Mesenchymal stem cell (in vitro differentiated cells and primary cell): ENCODE measurements around the gene TPST2. TPM values are rescaled to one million over a fixed set of nuclear protein-coding genes. Genes with fewer than 3 reads are reported as not detected.

Experiments used
- DNase-seq: peaks from one replicate; pipeline ENCODE4 v3.0.0-alpha.2; 2013
- H2AFZ ChIP-seq: one replicate; pipeline ENCODE4 v1.6.1; 2013; ENCODE audit warnings: low read depth, mild to moderate bottlenecking, control low read depth, inconsistent platforms, low read length, moderate library complexity
- H2AK5ac ChIP-seq: 2 replicates; pipeline ENCODE4 v1.6.1; 2013; ENCODE audit warnings: low read length, moderate library complexity, mild to moderate bottlenecking, inconsistent platforms; ENCODE audit not compliant: severe bottlenecking
- H2BK120ac ChIP-seq: one replicate; pipeline ENCODE4 v1.6.1; 2013; ENCODE audit warnings: low read depth, mild to moderate bottlenecking, inconsistent platforms, low read length, moderate library complexity
- H2BK12ac ChIP-seq, 2 experiments: one replicate each; pipeline ENCODE4 v1.6.1; 2013; ENCODE audit warnings: inconsistent platforms in 2 of 2, low read length in 2 of 2, mild to moderate bottlenecking in 2 of 2, moderate library complexity in 2 of 2, control low read depth in 1 of 2
- H2BK15ac ChIP-seq: one replicate; pipeline ENCODE4 v1.6.1; 2013; ENCODE audit warnings: mild to moderate bottlenecking, low read depth, inconsistent platforms; ENCODE audit not compliant: poor library complexity, severe bottlenecking
- H2BK5ac ChIP-seq: 2 replicates; pipeline ENCODE4 v1.6.1; 2013; ENCODE audit warnings: low read depth, mild to moderate bottlenecking, low read length, control low read depth, inconsistent platforms; ENCODE audit not compliant: poor library complexity, severe bottlenecking
- H3K14ac ChIP-seq, 2 experiments: one replicate each; pipeline ENCODE4 v1.6.1; 2013; ENCODE audit warnings: inconsistent platforms in 2 of 2, low read length in 2 of 2, control low read depth in 1 of 2, mild to moderate bottlenecking in 1 of 2, moderate library complexity in 1 of 2
- H3K18ac ChIP-seq, 2 experiments: one replicate each; pipeline ENCODE4 v1.6.1; 2013; ENCODE audit warnings: inconsistent platforms in 2 of 2, low read length in 2 of 2, control low read depth in 1 of 2, low read depth in 1 of 2, mild to moderate bottlenecking in 1 of 2
- H3K23ac ChIP-seq, 2 experiments: one replicate each; pipeline ENCODE4 v1.6.1; 2013; ENCODE audit warnings: inconsistent platforms in 2 of 2, low read length in 2 of 2, mild to moderate bottlenecking in 2 of 2, moderate library complexity in 2 of 2, control low read depth in 1 of 2
- H3K27ac ChIP-seq: 2 replicates; pipeline ENCODE4 v1.5.1; 2013; ENCODE audit warnings: mild to moderate bottlenecking, moderate library complexity, low read length, control low read depth, inconsistent platforms; ENCODE audit not compliant: poor library complexity, severe bottlenecking
- H3K27me3 ChIP-seq, 2 experiments: 2 replicates each; pipeline versions ENCODE4 v1.6.1 to v1.7.0; 2013; ENCODE audit warnings: low read length in 2 of 2, mild to moderate bottlenecking in 2 of 2, moderate library complexity in 2 of 2, control low read depth in 1 of 2, inconsistent platforms in 1 of 2; ENCODE audit not compliant: control insufficient read depth in 1 of 2, insufficient read depth in 1 of 2
- H3K36me3 ChIP-seq, 2 experiments: 2 replicates each; pipeline versions ENCODE4 v1.6.1 to v1.7.0; 2013; ENCODE audit warnings: low read length in 2 of 2, control low read depth in 1 of 2, inconsistent platforms in 1 of 2, low read depth in 1 of 2, mild to moderate bottlenecking in 1 of 2; ENCODE audit not compliant: insufficient read depth in 2 of 2, control insufficient read depth in 1 of 2
- H3K4ac ChIP-seq, 2 experiments: one replicate each; pipeline ENCODE4 v1.6.1; 2013; ENCODE audit warnings: inconsistent platforms in 2 of 2, low read length in 2 of 2, mild to moderate bottlenecking in 2 of 2, moderate library complexity in 2 of 2, control low read depth in 1 of 2, low read depth in 1 of 2
- H3K4me1 ChIP-seq: 2 replicates; pipeline ENCODE4 v1.6.1; 2013; ENCODE audit warnings: low read depth, low read length, control low read depth; ENCODE audit not compliant: control insufficient read depth, insufficient read depth
- H3K4me2 ChIP-seq: 2 replicates; pipeline ENCODE4 v1.6.1; 2013; ENCODE audit warnings: low read length, mild to moderate bottlenecking, inconsistent platforms; ENCODE audit not compliant: poor library complexity, severe bottlenecking
- H3K4me3 ChIP-seq, 2 experiments: 2 replicates each; pipeline versions ENCODE4 v1.5.1 to v1.7.0; 2013; ENCODE audit warnings: low read length in 2 of 2, mild to moderate bottlenecking in 2 of 2, control low read depth in 1 of 2, low read depth in 1 of 2; ENCODE audit not compliant: insufficient read depth in 1 of 2
- H3K79me1 ChIP-seq: replicated peaks from 2 replicates; pipeline ENCODE4 v1.6.1; 2013; ENCODE audit warnings: mild to moderate bottlenecking, control low read depth, low read length, inconsistent platforms; ENCODE audit not compliant: poor library complexity, severe bottlenecking
- H3K9ac ChIP-seq: 2 replicates; pipeline ENCODE4 v1.7.0; 2013; ENCODE audit warnings: mild to moderate bottlenecking, low read length, moderate library complexity
- H3K9me3 ChIP-seq: 2 replicates; pipeline ENCODE4 v1.7.0; 2013; ENCODE audit warnings: mild to moderate bottlenecking, low read length; ENCODE audit not compliant: control insufficient read depth
- H4K8ac ChIP-seq: one replicate; pipeline ENCODE4 v1.6.1; 2013; ENCODE audit warnings: inconsistent platforms, mild to moderate bottlenecking, low read length, moderate library complexity
- H4K91ac ChIP-seq: one replicate; pipeline ENCODE4 v1.6.1; 2013; ENCODE audit warnings: mild to moderate bottlenecking, low read length, inconsistent platforms
- whole genome bisulfite sequencing: methylation state at CpG from one replicate; pipeline ENCODE4 v1.1.7; 2013; ENCODE audit warnings: mixed read lengths; 5-methylcytosine and 5-hydroxymethylcytosine counted together
- polyA plus RNA-seq, 2 experiments: library from polyadenylated mRNA; stranded (reverse); fragments of 200-250 nt; gene quantifications; one replicate each; pipeline ENCODE4 v1.2.3, GENCODE V29; 2013

The TPST2 gene
- polyA plus RNA-seq (2013, experiment 1 of 2): 15.3 TPM
- polyA plus RNA-seq (2013, experiment 2 of 2): 16.3 TPM

GRCh38 chr22:26589845-26590736 lies at the start of gene TPST2:
TPST2 (minus strand) TSS chr22:26590132; CDS start chr22:26541630, 48,502 bp downstream.
- DNase-seq: peak; percentile 74
- Histone ChIP-seq H2BK120ac (peak within 1 kb of the TSS; percentile 81), H3K36me3 (no peaks in the 10 kb centered on the region), H3K23ac (peak within 1 kb of the TSS in 1 of 2 experiments; percentile 40), H2BK12ac (no peak within 1 kb of the TSS), H3K79me1 (peaks cover 11% of the 10 kb centered on the region), H3K27me3 (peaks cover 4 to 28% of the 10 kb centered on the region in 2 experiments), H2BK15ac (no peak within 1 kb of the TSS), H3K4ac (peak within 1 kb of the TSS; percentile 17 to 78), H3K9me3 (peaks cover 3% of the 10 kb centered on the region), H4K8ac (peak within 1 kb of the TSS; percentile 91), H3K4me2 (peak within 1 kb of the TSS; percentile 99), H3K27ac (no peak within 1 kb of the TSS), H3K9ac (peak within 1 kb of the TSS; percentile 87), H3K14ac (no peak within 1 kb of the TSS), H2AFZ (peak within 1 kb of the TSS; percentile 62), H3K4me1 (peaks cover 10% of the 10 kb centered on the region), H2BK5ac (no peak within 1 kb of the TSS), H3K18ac (peak within 1 kb of the TSS; percentile 73 to 98), H2AK5ac (no peak within 1 kb of the TSS), H4K91ac (peak within 1 kb of the TSS; percentile 32), H3K4me3 (peak within 1 kb of the TSS; percentile 84 to 89)
- 9% methylated on average over 39 of the region's 72 CpGs for WGBS

DNA sequence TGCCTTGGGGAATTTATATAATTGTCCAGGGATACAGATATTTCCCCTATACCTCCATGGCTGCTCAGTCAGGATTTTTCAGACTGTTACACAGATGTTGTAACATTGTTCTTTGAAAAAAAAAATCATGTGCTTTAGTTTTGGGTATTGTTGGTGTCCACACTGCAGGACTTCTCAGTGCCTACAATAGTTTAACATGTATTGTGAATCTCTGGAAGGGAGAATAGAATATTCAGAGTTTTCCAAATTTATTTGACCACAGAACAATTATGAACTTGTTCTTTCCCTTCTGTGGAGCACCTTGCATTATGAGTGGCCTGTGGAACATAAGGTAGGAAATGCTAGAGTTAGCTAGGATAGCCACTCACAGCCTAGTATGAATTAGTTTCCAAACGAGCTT lies 46.4 kb upstream of the TPST2 start:
- no peak overlapping the region for H4K8ac ChIP-seq
- no peaks in the 10 kb centered on the region for H3K36me3 ChIP-seq
- no peaks in the 10 kb centered on the region for H3K79me1 ChIP-seq
- no peak overlapping the region for H2AFZ ChIP-seq
- H2BK5ac ChIP-seq: no peak overlapping the region
- no peak for DNase-seq
- H2BK12ac ChIP-seq: no peak overlapping the region
- H3K9me3 ChIP-seq: no peaks in the 10 kb centered on the region
- H3K9ac ChIP-seq: no peak overlapping the region
- no peak overlapping the region for H3K23ac ChIP-seq
- no peak overlapping the region for H3K18ac ChIP-seq
- no peak overlapping the region for H3K4ac ChIP-seq
- H3K4me1 ChIP-seq: no peaks in the 10 kb centered on the region
- H3K4me3 ChIP-seq: no peak overlapping the region
- no peak overlapping the region for H4K91ac ChIP-seq
- no peak overlapping the region for H3K4me2 ChIP-seq
- no peak overlapping the region for H2BK15ac ChIP-seq
- 42% methylated on average over 1 of the region's 1 CpG for WGBS
- no peak overlapping the region for H3K27ac ChIP-seq
- H2AK5ac ChIP-seq: no peak overlapping the region
- H3K27me3 ChIP-seq: peaks cover 9 to 56% of the 10 kb centered on the region in 2 experiments
- H2BK120ac ChIP-seq: no peak overlapping the region
- H3K14ac ChIP-seq: no peak overlapping the region

DNA sequence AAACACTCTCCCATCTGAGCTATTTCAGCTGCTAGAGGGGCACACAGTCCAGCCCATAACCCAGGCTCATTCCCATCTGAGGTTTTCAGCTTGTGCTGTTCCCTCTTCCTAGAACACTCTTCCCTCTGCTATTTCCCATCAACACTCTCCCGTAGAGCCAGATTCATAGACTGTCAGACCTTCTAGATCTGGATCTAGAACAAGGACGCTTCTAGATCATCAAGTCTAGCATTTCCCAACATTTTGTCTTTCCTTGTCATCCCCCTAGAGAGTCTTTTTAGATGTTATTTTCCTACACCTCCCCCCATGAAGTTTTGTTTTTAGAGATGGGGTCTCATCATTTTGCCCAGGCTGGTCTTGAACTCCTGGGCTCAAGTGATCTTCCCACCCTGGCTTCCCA lies 45.2 kb upstream of the TPST2 start:
- no peaks in the 10 kb centered on the region for H3K4me1 ChIP-seq
- no peak overlapping the region for H2AK5ac ChIP-seq
- no peak overlapping the region for H3K4me2 ChIP-seq

GRCh38 chr22:26634189-26634588 lies 44.3 kb upstream of the TPST2 start:
- H2BK5ac ChIP-seq: no peak overlapping the region
- no peaks in the 10 kb centered on the region for H3K9me3 ChIP-seq
- no peak overlapping the region for H2BK120ac ChIP-seq
- H3K23ac ChIP-seq: no peak overlapping the region
- H3K4me2 ChIP-seq: no peak overlapping the region
- H3K27me3 ChIP-seq: peaks cover 9 to 36% of the 10 kb centered on the region in 2 experiments
- H2AFZ ChIP-seq: no peak overlapping the region
- no peaks in the 10 kb centered on the region for H3K36me3 ChIP-seq
- no peak overlapping the region for H3K14ac ChIP-seq
- WGBS: no CpG with 5 or more reads among the region's 3 CpGs
- H4K8ac ChIP-seq: no peak overlapping the region
- H3K4ac ChIP-seq: no peak overlapping the region
- no peak overlapping the region for H3K18ac ChIP-seq
- H2BK12ac ChIP-seq: no peak overlapping the region
- no peak overlapping the region for H3K4me3 ChIP-seq
- H4K91ac ChIP-seq: no peak overlapping the region
- no peak overlapping the region for H2AK5ac ChIP-seq
- no peaks in the 10 kb centered on the region for H3K79me1 ChIP-seq
- H2BK15ac ChIP-seq: no peak overlapping the region
- no peak for DNase-seq
- H3K4me1 ChIP-seq: no peaks in the 10 kb centered on the region
- H3K9ac ChIP-seq: no peak overlapping the region
- no peak overlapping the region for H3K27ac ChIP-seq

More for the DNA sequence above, 45.2 kb upstream of the TPST2 start:
- no peak for DNase-seq
- no peak overlapping the region for H3K27ac ChIP-seq
- no peak overlapping the region for H4K8ac ChIP-seq
- no peak overlapping the region for H3K18ac ChIP-seq
- H4K91ac ChIP-seq: no peak overlapping the region
- H3K27me3 ChIP-seq: peaks cover 9 to 44% of the 10 kb centered on the region in 2 experiments
- H3K79me1 ChIP-seq: no peaks in the 10 kb centered on the region
- H2BK5ac ChIP-seq: no peak overlapping the region
- no peaks in the 10 kb centered on the region for H3K9me3 ChIP-seq
- no peak overlapping the region for H2BK15ac ChIP-seq
- H3K14ac ChIP-seq: no peak overlapping the region
- H3K9ac ChIP-seq: no peak overlapping the region
- H2BK12ac ChIP-seq: no peak overlapping the region
- no peaks in the 10 kb centered on the region for H3K36me3 ChIP-seq
- H3K23ac ChIP-seq: no peak overlapping the region
- WGBS: 89% methylated on average over 2 of the region's 2 CpGs
- H2AFZ ChIP-seq: no peak overlapping the region
- no peak overlapping the region for H3K4ac ChIP-seq
- H2BK120ac ChIP-seq: no peak overlapping the region
- no peak overlapping the region for H3K4me3 ChIP-seq
